Epithelial cell of proximal tubule (primary cell): ENCODE measurements around the gene CCNE1. TPM values are rescaled to one million over a fixed set of nuclear protein-coding genes. Genes with fewer than 3 reads are reported as not detected.

Source experiments
- DNase-seq: peaks from one replicate; pipeline ENCODE4 v3.0.0-alpha.2; 2011; ENCODE audit warnings: low read depth
- H3K4me3 ChIP-seq: 2 replicates; pipeline ENCODE4 v1.5.1; 2011; ENCODE audit warnings: low read depth, mild to moderate bottlenecking, low read length
- CTCF ChIP-seq: conservative IDR thresholded peaks from 2 replicates; pipeline ENCODE4 v1.5.1; 2012; ENCODE audit warnings: low read depth, mild to moderate bottlenecking, low read length
- total RNA-seq: library from RNA; depleted of rRNA; stranded (reverse); fragments of >200 nt; gene quantifications from 2 replicates; pipeline ENCODE4 v1.2.3, GENCODE V29; 2015

CCNE1 gene
- 18.6 and 22.1 TPM in 2 replicates for total RNA-seq

- no peak for DNase-seq
- TF ChIP-seq CTCF = no peak
- H3K4me3 ChIP-seq = peak within 1 kb of the TSS; percentile 60
These were observed at the start of gene CCNE1 for GRCh38 chr19:29811125-29812079. Gene CCNE1, plus strand, starts transcription at chr19:29811991. Its CDS starts 565 bp downstream, at chr19:29812556.

GRCh38 chr19:29763196-29763595 is 48.6 kb upstream of the CCNE1 start:
- DNase-seq = no peak
- H3K4me3 ChIP-seq = no peak overlapping the region
- no peak for TF ChIP-seq CTCF

- no peak overlapping the region for H3K4me3 ChIP-seq
- no peak for TF ChIP-seq CTCF
- DNase-seq = no peak
These were observed 47.4 kb upstream of the CCNE1 start for GRCh38 chr19:29764361-29764760.

- no peak overlapping the region for H3K4me3 ChIP-seq
- TF ChIP-seq CTCF = no peak
- DNase-seq = no peak
These were observed 45.7 kb upstream of the CCNE1 start for GRCh38 chr19:29766100-29766499.

GRCh38 chr19:29767039-29767735 is 44.6 kb upstream of the CCNE1 start:
- TF ChIP-seq CTCF = no peak
- no peak for DNase-seq
- H3K4me3 ChIP-seq = no peak overlapping the region

GRCh38 chr19:29768166-29768565 is 43.6 kb upstream of the CCNE1 start:
- no peak for DNase-seq
- no peak overlapping the region for H3K4me3 ChIP-seq
- TF ChIP-seq CTCF = no peak
